ENCODE data around the gene CTSD. TPM values are rescaled to one million over a fixed set of nuclear protein-coding genes. Genes with fewer than 3 reads are reported as not detected.
"Not testable (repeated sequence)": the region's sequence is repeated elsewhere in the genome, so short reads cannot be mapped to it uniquely, and the experiment has no call there.

CTSD gene
- total RNA-seq, 1 experiment from 2014 or later, result 358 TPM

- no peak for DNase-seq (ENCODE audit: extremely low read depth, low read depth)
These were observed 7.5 kb upstream of the CTSD start for GRCh38 chr11:1771273-1771672.

- no peak for DNase-seq (ENCODE audit: extremely low read depth, low read depth)
These were observed 6.8 kb upstream of the CTSD start for GRCh38 chr11:1770528-1770927.

GRCh38 chr11:1770061-1770460, 6.3 kb upstream of the CTSD start:
- no peak for DNase-seq (ENCODE audit: extremely low read depth, low read depth)

GRCh38 chr11:1769304-1769936, 5.7 kb upstream of the CTSD start:
- DNase-seq (ENCODE audit: extremely low read depth, low read depth), result not testable (repeated sequence)

GRCh38 chr11:1768141-1768469, 4.4 kb upstream of the CTSD start:
- no peak for DNase-seq (ENCODE audit: extremely low read depth, low read depth)

- no peak for DNase-seq (ENCODE audit: extremely low read depth, low read depth)
These were observed 3.8 kb upstream of the CTSD start for GRCh38 chr11:1767399-1768140.

- DNase-seq (ENCODE audit: extremely low read depth, low read depth), result no peak
These were observed 3.1 kb upstream of the CTSD start for GRCh38 chr11:1766719-1767398.

- no peak for DNase-seq (ENCODE audit: extremely low read depth, low read depth)
These were observed 2.4 kb upstream of the CTSD start for GRCh38 chr11:1765871-1766718.

GRCh38 chr11:1763336-1763795, 361 bp downstream of the CTSD start:
- no peak for DNase-seq (ENCODE audit: extremely low read depth, low read depth)

GRCh38 chr11:1762537-1763302, 1.0 kb downstream of the CTSD start:
- DNase-seq (ENCODE audit: extremely low read depth, low read depth), result peak; percentile 45

- DNase-seq (ENCODE audit: extremely low read depth, low read depth), result no peak
These were observed 1.7 kb downstream of the CTSD start for GRCh38 chr11:1761857-1762536.

GRCh38 chr11:1761110-1761856, 2.4 kb downstream of the CTSD start:
- no peak for DNase-seq (ENCODE audit: extremely low read depth, low read depth)

- DNase-seq (ENCODE audit: extremely low read depth, low read depth), result peak; percentile 27
These were observed 3.2 kb downstream of the CTSD start for GRCh38 chr11:1760351-1761109.

GRCh38 chr11:1759851-1760220, 3.9 kb downstream of the CTSD start:
- no peak for DNase-seq (ENCODE audit: extremely low read depth, low read depth)

- no peak for DNase-seq (ENCODE audit: extremely low read depth, low read depth)
These were observed 4.4 kb downstream of the CTSD start for GRCh38 chr11:1759151-1759850.

- DNase-seq (ENCODE audit: extremely low read depth, low read depth), result no peak
These were observed 5.0 kb downstream of the CTSD start for GRCh38 chr11:1758611-1759150.

- DNase-seq (ENCODE audit: extremely low read depth, low read depth), result no peak
These were observed 5.7 kb downstream of the CTSD start for GRCh38 chr11:1757861-1758610.

Measured in NCI-H460 (cell line).